ENCODE results near the gene PLAA.

Gene PLAA

GRCh38 chr9:26971721-26972120 lies 24.7 kb upstream of the PLAA start:
- no peak overlapping the region for H3K4me3 ChIP-seq (ENCODE audit: low read depth, low read length)
- TF ChIP-seq CTCF (IDR thresholded peaks at IDR 0.05; ENCODE audit: low read depth, low read length) = no peak

GRCh38 chr9:26956860-26957233 lies 9.8 kb upstream of the PLAA start:
- no peak for TF ChIP-seq CTCF (IDR thresholded peaks at IDR 0.05; ENCODE audit: low read depth, low read length)
- peak overlapping the region; percentile 78 for H3K4me3 ChIP-seq (ENCODE audit: low read depth, low read length)

GRCh38 chr9:26955921-26956859 lies 9.1 kb upstream of the PLAA start, which contains the start of gene IFT74:
Gene IFT74, plus strand, starts transcription at chr9:26956412. Its CDS starts 5,556 bp downstream, at chr9:26961968.
- no peak for TF ChIP-seq CTCF (IDR thresholded peaks at IDR 0.05; ENCODE audit: low read depth, low read length)
- H3K4me3 ChIP-seq (ENCODE audit: low read depth, low read length) = peak within 1 kb of the TSS; percentile 78

GRCh38 chr9:26955222-26955903 lies 8.3 kb upstream of the PLAA start:
- TF ChIP-seq CTCF (IDR thresholded peaks at IDR 0.05; ENCODE audit: low read depth, low read length) = no peak
- H3K4me3 ChIP-seq (ENCODE audit: low read depth, low read length) = peak overlapping the region; percentile 78

GRCh38 chr9:26954050-26954508 lies 7.0 kb upstream of the PLAA start:
- no peak for TF ChIP-seq CTCF (IDR thresholded peaks at IDR 0.05; ENCODE audit: low read depth, low read length)
- no peak overlapping the region for H3K4me3 ChIP-seq (ENCODE audit: low read depth, low read length)

GRCh38 chr9:26951794-26952193 lies 4.8 kb upstream of the PLAA start:
- H3K4me3 ChIP-seq (ENCODE audit: low read depth, low read length) = no peak overlapping the region
- TF ChIP-seq CTCF (IDR thresholded peaks at IDR 0.05; ENCODE audit: low read depth, low read length) = no peak

- H3K4me3 ChIP-seq (ENCODE audit: low read depth, low read length) = no peak overlapping the region
- TF ChIP-seq CTCF (IDR thresholded peaks at IDR 0.05; ENCODE audit: low read depth, low read length) = no peak
Measured at GRCh38 chr9:26950521-26950920, 3.5 kb upstream of the PLAA start.

Data from WI38 (cell line).